Type B pancreatic cell (in vitro differentiated cells): ENCODE results near the gene CAMK1D. TPM values are rescaled to one million over a fixed set of nuclear protein-coding genes. Genes with fewer than 3 reads are reported as not detected.
"Not testable (repeated sequence)": the region's sequence is repeated elsewhere in the genome, so short reads cannot be mapped to it uniquely, and the experiment has no call there.

Source experiments
- DNase-seq: peaks from one replicate; pipeline ENCODE4 v3.0.0; 2021; ENCODE audit warnings: mixed read lengths; ENCODE audit not compliant: unreplicated experiment; ENCODE audit errors: extremely low spot score
- H3K27ac Mint-ChIP-seq: 2 replicates; pipeline ENCODE4 v1.8.0; 2021; ENCODE audit warnings: mild to moderate bottlenecking, mixed read lengths
- H3K27me3 Mint-ChIP-seq: 2 replicates; pipeline ENCODE4 v1.8.0; 2021; ENCODE audit warnings: mixed read lengths
- H3K36me3 Mint-ChIP-seq: 2 replicates; pipeline ENCODE4 v1.8.0; 2021; ENCODE audit warnings: mixed read lengths
- H3K4me1 Mint-ChIP-seq: one replicate; pipeline ENCODE4 v1.8.0; 2021; ENCODE audit warnings: mixed read lengths; ENCODE audit not compliant: unreplicated experiment
- H3K4me3 Mint-ChIP-seq: 2 replicates; pipeline ENCODE4 v1.8.0; 2021; ENCODE audit warnings: mild to moderate bottlenecking, mixed read lengths
- H3K9me3 Mint-ChIP-seq: 2 replicates; pipeline ENCODE4 v1.8.0; 2021; ENCODE audit warnings: mixed read lengths
- total RNA-seq: library from RNA; stranded (reverse); gene quantifications from 2 replicates; pipeline ENCODE4 v1.2.1, GENCODE V29; 2021; ENCODE audit warnings: low replicate concordance
- TF ChIP-seq, protein P1 (sequence below): fragments of 200-600 bp; sonication (generic); conservative IDR thresholded peaks from 2 replicates; pipeline ENCODE4 v1.5.0; 2021; ENCODE audit warnings: antibody characterized with exemption, mild to moderate bottlenecking

Gene CAMK1D
- total RNA-seq, 1 donor from 2014 or later = 12.2 TPM

- H3K27me3 Mint-ChIP-seq = peaks cover 6% of the 10 kb centered on the region
- TF ChIP-seq, protein P1, sequence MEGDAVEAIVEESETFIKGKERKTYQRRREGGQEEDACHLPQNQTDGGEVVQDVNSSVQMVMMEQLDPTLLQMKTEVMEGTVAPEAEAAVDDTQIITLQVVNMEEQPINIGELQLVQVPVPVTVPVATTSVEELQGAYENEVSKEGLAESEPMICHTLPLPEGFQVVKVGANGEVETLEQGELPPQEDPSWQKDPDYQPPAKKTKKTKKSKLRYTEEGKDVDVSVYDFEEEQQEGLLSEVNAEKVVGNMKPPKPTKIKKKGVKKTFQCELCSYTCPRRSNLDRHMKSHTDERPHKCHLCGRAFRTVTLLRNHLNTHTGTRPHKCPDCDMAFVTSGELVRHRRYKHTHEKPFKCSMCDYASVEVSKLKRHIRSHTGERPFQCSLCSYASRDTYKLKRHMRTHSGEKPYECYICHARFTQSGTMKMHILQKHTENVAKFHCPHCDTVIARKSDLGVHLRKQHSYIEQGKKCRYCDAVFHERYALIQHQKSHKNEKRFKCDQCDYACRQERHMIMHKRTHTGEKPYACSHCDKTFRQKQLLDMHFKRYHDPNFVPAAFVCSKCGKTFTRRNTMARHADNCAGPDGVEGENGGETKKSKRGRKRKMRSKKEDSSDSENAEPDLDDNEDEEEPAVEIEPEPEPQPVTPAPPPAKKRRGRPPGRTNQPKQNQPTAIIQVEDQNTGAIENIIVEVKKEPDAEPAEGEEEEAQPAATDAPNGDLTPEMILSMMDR = no peak
- peaks cover 16% of the 10 kb centered on the region for H3K9me3 Mint-ChIP-seq
- H3K27ac Mint-ChIP-seq = peak overlapping the region; percentile 83
- DNase-seq = no peak
- H3K4me1 Mint-ChIP-seq = peaks cover 30% of the 10 kb centered on the region
- H3K36me3 Mint-ChIP-seq = peaks cover 8% of the 10 kb centered on the region
- H3K4me3 Mint-ChIP-seq = peak overlapping the region; percentile 32
Observed at GRCh38 chr10:12720217-12720981, 371.1 kb downstream of the CAMK1D start.

DNA sequence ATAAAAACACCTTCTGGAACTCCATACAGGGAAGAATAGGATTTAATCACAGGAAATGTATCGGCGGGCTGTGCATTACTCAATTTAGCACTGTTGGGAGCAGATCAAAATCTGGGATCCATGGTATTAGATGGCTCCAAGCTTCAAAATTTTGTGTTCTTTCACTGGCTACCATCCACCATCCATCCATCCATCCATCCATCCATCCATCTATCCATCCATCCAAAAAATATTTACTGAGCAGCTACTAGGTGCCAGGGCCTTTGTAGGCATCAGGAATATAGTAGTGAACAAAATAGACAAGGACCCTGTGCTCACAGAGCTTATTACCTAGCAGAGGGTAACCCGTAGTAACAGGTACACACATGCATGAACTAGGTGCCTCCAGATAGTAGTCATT is 372.0 kb downstream of the CAMK1D start:
- peaks cover 6% of the 10 kb centered on the region for H3K27me3 Mint-ChIP-seq
- peak overlapping the region; percentile 83 for H3K27ac Mint-ChIP-seq
- peaks cover 8% of the 10 kb centered on the region for H3K36me3 Mint-ChIP-seq
- H3K4me3 Mint-ChIP-seq = no peak overlapping the region
- peaks cover 32% of the 10 kb centered on the region for H3K4me1 Mint-ChIP-seq
- TF ChIP-seq, protein P1 = no peak
- H3K9me3 Mint-ChIP-seq = peaks cover 16% of the 10 kb centered on the region
- DNase-seq = no peak

DNA sequence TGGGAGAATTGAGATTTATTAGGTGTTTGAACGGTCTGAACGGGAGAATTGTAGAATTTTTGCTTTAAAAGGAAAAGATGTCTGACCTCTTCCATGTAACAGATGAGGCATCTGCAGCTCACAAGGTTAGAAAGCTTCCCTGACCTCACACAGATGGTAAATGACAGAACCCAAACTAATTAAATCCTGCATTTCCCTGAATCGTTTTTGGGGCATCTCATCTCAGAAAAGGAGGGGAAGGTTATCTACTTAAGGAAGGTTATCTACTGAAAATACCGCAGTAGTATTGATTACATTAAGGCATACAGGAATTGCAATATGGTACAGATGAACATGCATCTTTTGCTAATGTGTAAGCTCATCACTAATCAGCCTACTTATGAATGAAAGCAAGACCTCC is 373.9 kb downstream of the CAMK1D start:
- H3K36me3 Mint-ChIP-seq = peaks cover 8% of the 10 kb centered on the region
- peaks cover 16% of the 10 kb centered on the region for H3K9me3 Mint-ChIP-seq
- peaks cover 6% of the 10 kb centered on the region for H3K27me3 Mint-ChIP-seq
- H3K27ac Mint-ChIP-seq = peak overlapping the region; percentile 30
- no peak overlapping the region for H3K4me3 Mint-ChIP-seq
- peaks cover 36% of the 10 kb centered on the region for H3K4me1 Mint-ChIP-seq
- TF ChIP-seq, protein P1 = no peak
- no peak for DNase-seq

- DNase-seq = no peak
- H3K27ac Mint-ChIP-seq = peak overlapping the region; percentile 46
Observed at GRCh38 chr10:12724807-12725579, 375.6 kb downstream of the CAMK1D start.

DNA sequence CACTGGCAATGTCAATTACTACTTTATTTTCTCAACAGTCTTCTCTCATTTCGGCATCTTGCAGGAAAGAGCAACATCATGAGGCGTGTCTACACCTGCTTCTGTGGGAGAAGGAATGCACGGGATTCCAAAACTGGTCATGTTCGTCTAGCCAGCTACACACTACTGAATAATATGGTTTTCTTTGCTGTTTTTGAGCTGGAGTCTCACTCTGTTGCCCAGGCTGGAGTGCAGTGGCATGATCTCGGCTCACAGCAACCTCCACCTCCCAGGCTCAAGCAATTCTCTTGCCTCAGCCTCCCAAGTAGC is 376.2 kb downstream of the CAMK1D start:
- H3K36me3 Mint-ChIP-seq, H3K9me3 Mint-ChIP-seq: not testable (repeated sequence)
- H3K27ac Mint-ChIP-seq = peak overlapping the region; percentile 46

More at GRCh38 chr10:12724807-12725579, 375.6 kb downstream of the CAMK1D start:
- Mint-ChIP-seq H3K27me3 (peaks cover 6% of the 10 kb centered on the region), H3K4me3 (no peak overlapping the region), H3K36me3 (peaks cover 4% of the 10 kb centered on the region), H3K9me3 (peaks cover 10% of the 10 kb centered on the region), H3K4me1 (peaks cover 45% of the 10 kb centered on the region)
- TF ChIP-seq, protein P1 = no peak

More for the DNA sequence above, 376.2 kb downstream of the CAMK1D start:
- not testable (repeated sequence) for DNase-seq, H3K4me3 Mint-ChIP-seq, H3K27me3 Mint-ChIP-seq
- peaks cover 40% of the 10 kb centered on the region for H3K4me1 Mint-ChIP-seq
